SK-N-SH treated with all-trans-retinoic acid at 6 μM for 48 hours (cell line): Measurements from ENCODE around the gene CDC14A.

Experiments used
- ATAC-seq: fragments of 200-7000 bp; cut with Tn5 transposase; 3 replicates; pipeline ENCODE4 v1.9.1; 2020; ENCODE audit warnings: mild to moderate bottlenecking, moderate library complexity
- ARNTL ChIP-seq: fragments of 450-650 bp; formaldehyde crosslinking; IDR thresholded peaks from 2 replicates; pipeline ENCODE4 v1.5.0; 2020; ENCODE audit warnings: low read depth, mild to moderate bottlenecking, moderate library complexity, borderline replicate concordance
- BACH2 ChIP-seq: fragments of 250-450 bp; sonication (Bioruptor Pico); IDR thresholded peaks from 2 replicates; pipeline ENCODE4 v1.9.0; 2021; ENCODE audit warnings: mild to moderate bottlenecking, borderline replicate concordance
- CREB5 ChIP-seq: fragments of 250-450 bp; sonication (Bioruptor Pico); IDR thresholded peaks from 2 replicates; pipeline ENCODE4 v1.5.1; 2020; ENCODE audit warnings: low read depth, mild to moderate bottlenecking, moderate library complexity
- CSDC2 ChIP-seq: fragments of 250-450 bp; sonication (Bioruptor Pico); IDR thresholded peaks from 2 replicates; pipeline ENCODE4 v1.5.0; 2020; ENCODE audit warnings: mild to moderate bottlenecking, moderate library complexity
- CSRNP3 ChIP-seq: fragments of 250-450 bp; sonication (Bioruptor Pico); IDR thresholded peaks from 2 replicates; pipeline ENCODE4 v1.5.1; 2021; ENCODE audit warnings: mild to moderate bottlenecking, moderate library complexity
- ESRRG ChIP-seq: fragments of 250-450 bp; sonication (Bioruptor Pico); IDR thresholded peaks from 2 replicates; pipeline ENCODE4 v1.6.1; 2021; ENCODE audit warnings: mild to moderate bottlenecking
- GLIS3 ChIP-seq: fragments of 250-450 bp; sonication (Bioruptor Pico); IDR thresholded peaks from 2 replicates; pipeline ENCODE4 v1.5.0; 2020; ENCODE audit warnings: mild to moderate bottlenecking, moderate library complexity
- OSR1 ChIP-seq: fragments of 250-450 bp; sonication (Bioruptor Pico); IDR thresholded peaks from 2 replicates; pipeline ENCODE4 v1.8.0; 2022; ENCODE audit warnings: moderate library complexity, mild to moderate bottlenecking, inconsistent platforms
- PATZ1 ChIP-seq: fragments of 250-450 bp; sonication (Bioruptor Pico); IDR thresholded peaks from 2 replicates; pipeline ENCODE4 v1.8.0; 2020; ENCODE audit warnings: mild to moderate bottlenecking, moderate library complexity, borderline replicate concordance
- POU6F1 ChIP-seq: fragments of 250-450 bp; sonication (Bioruptor Pico); IDR thresholded peaks from 2 replicates; pipeline ENCODE4 v1.8.0; 2021; ENCODE audit warnings: low read depth, mild to moderate bottlenecking, moderate library complexity, borderline replicate concordance
- PPARA ChIP-seq: fragments of 250-450 bp; sonication (Bioruptor Pico); IDR thresholded peaks from 2 replicates; pipeline ENCODE4 v1.5.0; 2020; ENCODE audit warnings: mild to moderate bottlenecking, borderline replicate concordance
- SNAI2 ChIP-seq: fragments of 250-450 bp; sonication (Bioruptor Pico); IDR thresholded peaks from 2 replicates; pipeline ENCODE4 v1.5.0; 2020; ENCODE audit warnings: mild to moderate bottlenecking, moderate library complexity
- TCF4 ChIP-seq: fragments of 250-450 bp; sonication (Bioruptor Pico); IDR thresholded peaks from 2 replicates; pipeline ENCODE4 v1.8.0; 2021; ENCODE audit warnings: mild to moderate bottlenecking, moderate library complexity, borderline replicate concordance
- TOX ChIP-seq: fragments of 250-450 bp; sonication (Bioruptor Pico); IDR thresholded peaks from 2 replicates; pipeline ENCODE4 v1.8.0; 2021; ENCODE audit warnings: mild to moderate bottlenecking, moderate library complexity, borderline replicate concordance
- TSHZ2 ChIP-seq: fragments of 250-450 bp; sonication (Bioruptor Pico); IDR thresholded peaks from 2 replicates; pipeline ENCODE4 v1.5.0; 2020; ENCODE audit warnings: mild to moderate bottlenecking, moderate library complexity
- ZC3H10 ChIP-seq: fragments of 250-450 bp; sonication (Bioruptor Pico); IDR thresholded peaks from 2 replicates; pipeline ENCODE4 v1.5.1; 2021; ENCODE audit warnings: mild to moderate bottlenecking, moderate library complexity
- ZFP3 ChIP-seq: fragments of 250-450 bp; sonication (Bioruptor Pico); IDR thresholded peaks from 2 replicates; pipeline ENCODE4 v1.5.0; 2020; ENCODE audit warnings: mild to moderate bottlenecking, moderate library complexity
- ZFP30 ChIP-seq: fragments of 450-650 bp; formaldehyde crosslinking; IDR thresholded peaks from 2 replicates; pipeline ENCODE4 v1.5.0; 2022; ENCODE audit warnings: mild to moderate bottlenecking, moderate library complexity
- ZNF565 ChIP-seq: fragments of 450-650 bp; formaldehyde crosslinking; conservative IDR thresholded peaks from 2 replicates; pipeline ENCODE4 v1.5.0; 2020; ENCODE audit warnings: low read depth, mild to moderate bottlenecking, moderate library complexity
- ZNF70 ChIP-seq: fragments of 450-650 bp; formaldehyde crosslinking; IDR thresholded peaks from 2 replicates; pipeline ENCODE4 v1.5.0; 2020; ENCODE audit warnings: mild to moderate bottlenecking, moderate library complexity
- ZNF8 ChIP-seq: fragments of 450-650 bp; formaldehyde crosslinking; IDR thresholded peaks from 2 replicates; pipeline ENCODE4 v1.5.0; 2020; ENCODE audit warnings: mild to moderate bottlenecking, moderate library complexity

The CDC14A gene

GRCh38 chr1:100494393-100495084 is 142.2 kb downstream of the CDC14A start:
- no peak for ATAC-seq

GRCh38 chr1:100496896-100497295 is 144.6 kb downstream of the CDC14A start:
- no peak for ATAC-seq
- TF ChIP-seq TSHZ2 (CRISPR knock-in tag) (no peak), OSR1 (CRISPR knock-in tag) (no peak), ZC3H10 (CRISPR knock-in tag) (no peak), ZFP3 (CRISPR knock-in tag) (no peak), POU6F1 (CRISPR knock-in tag) (no peak), PATZ1 (CRISPR knock-in tag) (no peak), CSRNP3 (CRISPR knock-in tag) (no peak), ZFP30 (CRISPR knock-in tag) (no peak), TCF4 (no peak), ZNF70 (CRISPR knock-in tag) (no peak), ARNTL (CRISPR knock-in tag) (no peak), GLIS3 (no peak), ZNF565 (CRISPR knock-in tag) (no peak), ESRRG (no peak), BACH2 (CRISPR knock-in tag) (no peak), SNAI2 (CRISPR knock-in tag) (no peak), PPARA (CRISPR knock-in tag) (no peak), TOX (CRISPR knock-in tag) (no peak)

More at GRCh38 chr1:100494393-100495084, 142.2 kb downstream of the CDC14A start:
- TF ChIP-seq OSR1 (CRISPR knock-in tag) (no peak), POU6F1 (CRISPR knock-in tag) (no peak), CREB5 (CRISPR knock-in tag) (no peak), ESRRG (no peak), CSDC2 (CRISPR knock-in tag) (no peak), ZNF70 (CRISPR knock-in tag) (no peak), PATZ1 (CRISPR knock-in tag) (no peak), TOX (CRISPR knock-in tag) (no peak), ZNF8 (CRISPR knock-in tag) (no peak)
